Muscle of back (tissue), 11 donors: ENCODE data around the gene AEN. TPM values are rescaled to one million over a fixed set of nuclear protein-coding genes. Genes with fewer than 3 reads are reported as not detected.
"Not testable (repeated sequence)": the region's sequence is repeated elsewhere in the genome, so short reads cannot be mapped to it uniquely, and the experiment has no call there.

Source experiments
- DNase-seq, 3 donors: peaks; one replicate each; pipeline versions ENCODE4 v3.0.0 to v3.0.0-alpha.2; 2013
- polyA plus RNA-seq, 10 donors: library from polyadenylated mRNA; unstranded; fragments of 120-200 nt; gene quantifications; one replicate each; pipeline ENCODE4 v1.2.1, GENCODE V29; 2013; ENCODE audit not compliant: insufficient read length in 10 of 10

Gene AEN
- polyA plus RNA-seq, 10 donors, result 4.2 to 7.7 (median 5.5) TPM

DNA sequence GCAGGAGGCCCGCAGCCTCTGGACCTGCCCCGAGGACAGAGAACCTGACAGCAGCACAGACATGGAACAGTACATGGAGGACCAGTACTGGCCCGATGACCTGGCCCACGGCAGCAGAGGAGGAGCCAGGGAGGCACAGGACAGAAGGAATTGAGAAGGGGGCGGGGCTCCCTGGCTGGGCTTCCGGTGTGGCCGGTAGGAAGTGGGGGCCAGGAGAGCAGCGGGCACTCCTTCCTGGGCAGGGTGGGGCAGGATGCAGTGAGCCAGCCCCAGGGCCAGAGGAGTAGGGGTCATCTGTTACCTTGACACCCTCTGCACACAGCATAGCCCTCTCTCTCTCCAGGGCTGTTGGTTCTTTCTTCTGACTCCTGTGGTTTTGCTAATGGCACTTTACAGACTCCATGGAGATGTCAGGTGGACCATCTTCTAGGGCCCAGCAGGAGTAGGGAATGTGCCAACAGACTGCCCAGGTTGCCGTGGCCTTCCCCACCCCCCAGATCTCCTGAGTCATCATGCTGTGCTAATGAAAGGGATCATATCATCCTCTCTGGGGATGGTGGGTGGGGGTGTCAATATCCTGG, 9.1 kb downstream of the AEN start:
- no peak for DNase-seq

DNA sequence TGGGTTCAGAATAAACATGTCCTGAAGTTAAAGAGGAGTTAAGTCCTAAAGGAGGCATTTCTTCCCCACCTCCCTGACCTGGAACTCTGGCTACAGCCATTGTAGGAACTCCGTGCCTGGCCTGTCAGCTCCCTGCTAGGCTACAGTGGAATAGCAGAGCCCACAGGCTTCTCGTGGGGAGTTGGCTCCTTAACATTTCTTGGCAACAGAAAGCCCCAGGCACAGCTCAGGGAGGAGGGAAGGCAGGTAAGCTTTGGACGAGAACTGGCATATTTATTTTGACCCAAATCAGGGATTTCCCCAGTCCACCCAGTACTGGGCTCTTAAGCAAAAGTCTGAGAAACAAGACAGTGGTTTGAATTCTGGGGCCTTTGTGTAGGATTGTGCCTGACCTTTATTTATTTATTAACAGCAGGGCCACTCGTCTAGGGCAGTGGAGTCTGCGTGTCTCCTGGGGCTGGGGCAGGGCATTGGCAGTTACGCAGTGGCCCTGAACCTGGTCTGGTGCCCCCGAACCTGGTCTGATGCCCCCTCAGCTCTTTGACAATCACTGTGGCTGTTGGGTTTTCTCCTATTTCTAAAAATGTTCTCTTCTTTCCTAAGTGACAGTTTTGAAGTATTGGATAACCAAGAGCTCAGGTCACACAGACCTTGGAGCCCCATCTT, 9.8 kb downstream of the AEN start:
- no peak for DNase-seq

DNA sequence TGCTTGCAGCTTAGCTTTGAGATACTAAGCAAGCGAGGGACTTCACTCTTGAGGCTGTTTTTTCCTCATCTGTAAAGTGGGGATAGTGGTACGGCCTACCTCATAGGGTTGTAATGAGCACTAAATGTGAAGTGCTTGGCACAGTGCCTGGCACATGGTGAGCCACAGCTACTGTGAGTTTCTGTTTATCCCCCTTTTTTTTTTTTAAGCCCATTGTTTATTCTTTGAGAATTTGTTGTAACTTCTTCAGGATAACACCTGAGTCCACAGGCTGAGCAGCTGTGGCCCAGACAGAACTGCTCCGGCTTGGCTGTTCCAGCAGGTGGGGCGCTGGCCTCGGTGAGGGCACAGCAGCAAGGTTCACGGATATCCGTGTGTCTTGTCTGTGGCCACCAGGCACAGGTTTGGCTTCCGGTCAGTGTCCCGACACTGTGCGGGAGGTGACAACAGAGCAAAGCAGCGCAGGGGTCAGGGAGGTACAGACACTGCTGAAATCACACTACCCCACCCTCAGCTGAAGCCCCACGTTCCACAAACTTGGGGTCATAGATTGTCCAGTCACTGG, 10.4 kb downstream of the AEN start:
- DNase-seq, result no peak

DNA sequence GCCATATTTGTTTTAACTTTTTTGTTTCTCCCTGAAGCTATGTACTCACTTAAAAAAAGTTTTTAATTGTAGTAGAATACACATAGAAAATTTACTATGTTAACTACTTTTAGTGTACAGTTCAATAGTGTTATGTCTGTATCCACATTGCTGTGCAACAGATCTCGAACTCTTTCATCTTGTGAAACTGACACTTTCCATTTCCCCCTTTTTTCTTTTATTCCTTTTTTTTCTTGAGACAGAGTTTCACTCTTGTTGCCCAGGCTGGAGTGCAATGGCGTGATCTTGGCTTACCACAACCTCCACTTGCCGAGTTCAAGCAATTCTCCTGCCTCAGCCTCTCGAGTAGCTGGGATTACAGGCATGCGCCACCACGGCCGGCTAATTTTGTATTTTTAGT, 11.7 kb downstream of the AEN start:
- DNase-seq, result not testable (repeated sequence)

DNA sequence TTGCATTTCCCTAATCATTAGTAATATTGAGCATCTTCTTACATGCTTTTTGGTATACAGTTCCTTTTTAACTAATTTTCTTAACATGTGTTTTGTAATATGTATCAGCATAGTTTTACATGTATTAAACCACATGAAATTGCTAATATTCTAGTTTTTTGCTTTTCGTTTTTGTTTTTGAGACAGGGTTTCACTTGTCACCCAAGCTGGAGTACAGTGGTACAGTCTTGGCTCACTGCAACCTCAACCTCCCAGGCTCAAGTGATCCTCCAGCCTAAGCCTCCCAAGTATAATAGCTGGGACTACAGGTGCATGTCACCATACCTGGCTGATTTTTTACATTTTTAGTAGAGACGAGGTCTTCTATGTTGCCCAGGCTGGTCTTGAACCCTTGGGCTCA, 13.3 kb downstream of the AEN start:
- DNase-seq, result no peak

DNA sequence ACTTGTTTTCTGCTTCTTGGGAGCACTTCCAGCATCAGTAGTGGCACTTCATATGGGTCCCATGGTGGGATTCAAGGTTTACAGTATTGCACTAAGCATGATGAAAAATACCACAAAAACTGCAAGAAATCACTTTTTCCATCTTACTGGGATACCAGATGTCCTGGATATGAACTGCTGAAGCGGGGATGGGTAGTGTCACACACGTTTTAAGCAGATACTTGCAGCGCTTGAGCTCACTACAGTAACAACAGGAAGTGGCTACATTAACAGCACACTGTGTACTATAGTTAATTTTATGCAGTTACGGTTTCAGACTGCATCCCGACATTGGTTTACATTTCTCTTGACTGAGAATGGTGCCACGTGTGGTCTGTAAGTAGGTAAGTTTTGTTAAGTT, 14.2 kb downstream of the AEN start:
- peak in 1 of 3 donors; percentile 19 for DNase-seq

DNA sequence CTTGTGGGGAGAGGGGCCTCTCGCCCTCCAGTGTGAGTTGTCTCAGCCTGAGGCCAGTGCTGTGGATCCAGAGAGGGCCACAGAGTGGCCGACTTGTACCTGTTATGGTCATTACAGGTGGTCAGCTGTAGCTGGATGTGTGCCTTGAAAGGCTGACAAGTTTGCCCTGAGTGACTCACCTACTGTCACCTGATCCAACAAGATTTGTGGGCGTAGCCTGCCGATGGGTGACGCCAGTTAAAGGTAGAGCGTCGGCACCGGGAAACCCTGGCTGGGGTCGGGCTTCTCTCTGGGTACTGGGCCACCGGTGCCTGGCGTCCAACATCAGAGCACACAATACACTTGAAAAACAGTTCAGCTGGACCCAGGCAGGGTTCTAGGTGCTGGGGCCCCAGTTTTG, 14.9 kb downstream of the AEN start:
- DNase-seq, result no peak

DNA sequence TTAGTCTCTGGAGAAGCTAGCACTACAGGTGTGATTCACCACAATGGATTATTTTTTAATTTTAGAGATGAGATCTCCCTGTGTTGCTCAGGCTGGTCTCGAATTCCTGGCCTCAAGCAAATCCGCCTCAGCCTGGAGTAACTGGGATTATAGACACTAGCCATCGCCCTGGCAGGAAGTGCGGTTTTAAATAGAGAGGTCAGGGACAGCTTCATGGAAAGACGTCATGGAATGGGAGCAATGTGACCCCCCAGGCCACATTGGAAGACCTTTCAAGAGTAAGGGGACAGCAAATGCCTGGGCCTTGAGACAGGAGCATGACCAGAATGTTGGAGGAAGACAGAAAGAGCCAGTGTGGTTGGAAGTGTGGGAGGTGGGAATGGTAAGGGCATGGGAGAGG, 15.5 kb downstream of the AEN start:
- no peak for DNase-seq

DNA sequence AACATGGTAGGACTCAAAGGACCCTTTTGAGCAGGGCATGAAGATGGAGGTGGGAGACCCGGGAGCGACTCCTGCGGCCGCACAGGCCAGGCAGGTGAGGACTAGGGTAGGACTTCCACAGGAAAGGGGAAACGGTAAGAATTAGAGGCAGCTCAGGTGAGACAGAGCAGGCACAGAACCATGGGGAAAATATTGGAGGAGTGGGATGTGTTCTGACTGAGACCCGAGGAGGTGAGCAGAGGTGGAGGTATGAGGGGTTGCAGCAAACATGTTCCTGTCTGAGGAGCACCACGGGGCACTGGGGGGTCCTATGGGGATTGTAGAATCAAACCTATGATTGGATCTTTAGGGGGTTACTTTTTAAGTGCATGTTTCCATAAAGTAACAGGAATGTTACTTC, 16.3 kb downstream of the AEN start:
- no peak for DNase-seq

DNA sequence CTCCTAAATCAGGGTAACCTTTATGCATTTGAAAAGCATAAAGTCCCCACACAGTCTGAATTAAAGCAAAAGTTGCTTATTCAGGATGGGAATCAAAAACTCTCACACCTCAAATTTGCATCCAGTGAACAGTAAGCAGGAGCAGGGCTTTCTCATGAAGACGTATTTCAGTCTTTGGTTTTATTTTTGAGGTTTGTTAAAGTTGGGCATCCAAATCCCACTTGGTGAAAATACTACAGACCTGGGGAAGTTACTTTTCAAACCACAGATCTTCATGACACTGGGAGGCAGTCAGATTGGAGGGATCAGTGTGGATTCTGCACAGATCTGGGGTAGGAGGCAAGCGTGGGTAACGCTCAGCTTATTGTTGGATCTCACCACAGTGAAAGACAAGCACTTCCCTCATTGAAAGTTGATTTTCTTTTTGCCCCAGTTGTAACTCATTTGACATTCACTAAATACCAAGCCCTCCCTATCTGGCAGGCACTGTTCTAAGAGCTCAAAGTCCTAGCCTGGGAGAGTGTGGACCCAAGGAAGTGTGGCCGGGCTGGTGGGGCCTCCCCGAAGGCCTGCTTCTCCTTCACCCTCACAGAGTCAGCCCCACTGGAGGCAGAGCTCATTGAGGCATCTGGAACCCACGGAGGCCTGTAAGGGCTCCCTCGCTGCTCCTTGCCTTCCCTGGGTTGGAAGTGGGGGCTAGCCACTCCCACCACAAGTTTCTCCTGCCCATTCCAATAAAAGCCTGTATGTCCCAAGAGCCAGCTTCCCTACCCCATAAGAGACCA, 16.9 kb downstream of the AEN start:
- no peak for DNase-seq

DNA sequence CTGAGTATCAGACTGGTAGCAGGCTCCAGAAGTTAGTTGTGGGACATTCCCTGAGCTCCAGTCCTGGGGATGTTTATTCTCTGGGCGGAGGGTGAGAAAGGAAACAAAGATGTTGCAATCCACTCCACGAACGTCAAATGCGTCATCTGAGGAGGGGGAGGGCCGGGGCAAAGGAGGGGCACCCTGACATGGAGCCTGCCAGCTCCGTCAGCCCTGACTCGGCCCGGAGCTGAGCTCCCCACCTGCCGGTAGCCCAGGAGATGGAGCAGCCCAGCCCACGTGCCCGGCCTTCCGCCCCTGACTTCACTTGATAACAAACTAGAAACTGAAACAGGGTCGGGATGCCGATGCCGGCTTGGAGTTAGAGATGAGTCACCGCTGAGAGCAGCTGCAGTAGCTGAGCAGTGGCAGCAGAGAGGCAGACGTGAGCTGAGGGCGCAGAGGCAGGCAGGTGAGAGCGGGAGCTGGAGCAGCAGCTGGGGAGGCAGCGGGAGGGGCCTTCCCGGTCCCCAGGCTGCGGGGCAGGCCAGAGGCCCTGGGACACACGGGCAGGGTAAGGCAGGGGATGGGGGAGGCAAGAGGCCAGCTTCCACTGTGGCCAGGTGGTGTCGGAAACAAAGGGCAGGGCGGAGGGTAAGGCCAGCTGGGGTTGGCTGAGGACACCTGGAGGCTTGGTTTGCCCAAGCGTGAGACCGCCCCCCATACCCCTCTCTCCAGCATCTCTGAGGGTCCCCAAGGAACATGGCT, 17.7 kb downstream of the AEN start, which contains the start of gene ISG20:
TSS of gene ISG20 (plus strand) at position 391 of the 747 bp plus-strand sequence. CDS start at position 742, 351 bp downstream.
- DNase-seq, result peak; percentile 71 to 93 (median 81)

DNA sequence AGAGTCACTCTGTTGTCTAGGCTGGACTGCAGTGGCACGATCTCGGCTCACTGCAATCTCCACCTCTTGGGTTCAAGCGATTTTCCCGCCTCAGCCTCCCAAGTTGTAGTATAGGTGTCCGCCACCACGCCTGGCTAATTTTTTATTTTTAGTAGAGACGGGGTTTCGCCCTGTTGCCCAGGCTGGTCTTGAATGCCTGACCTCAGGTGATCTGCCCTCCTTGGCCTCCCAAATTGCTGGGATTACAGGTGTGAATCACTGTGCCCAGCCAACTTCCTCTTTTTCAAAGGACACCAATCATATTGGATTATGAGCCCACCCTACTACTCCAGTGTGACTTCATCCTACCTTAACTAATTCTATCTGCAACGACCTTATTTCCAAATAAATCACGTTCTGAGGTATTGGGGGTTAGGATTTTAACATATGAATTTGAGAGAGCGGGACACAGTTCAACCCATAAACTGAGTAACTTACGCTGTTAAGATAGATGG, 20.9 kb downstream of the AEN start:
- DNase-seq, result no peak

DNA sequence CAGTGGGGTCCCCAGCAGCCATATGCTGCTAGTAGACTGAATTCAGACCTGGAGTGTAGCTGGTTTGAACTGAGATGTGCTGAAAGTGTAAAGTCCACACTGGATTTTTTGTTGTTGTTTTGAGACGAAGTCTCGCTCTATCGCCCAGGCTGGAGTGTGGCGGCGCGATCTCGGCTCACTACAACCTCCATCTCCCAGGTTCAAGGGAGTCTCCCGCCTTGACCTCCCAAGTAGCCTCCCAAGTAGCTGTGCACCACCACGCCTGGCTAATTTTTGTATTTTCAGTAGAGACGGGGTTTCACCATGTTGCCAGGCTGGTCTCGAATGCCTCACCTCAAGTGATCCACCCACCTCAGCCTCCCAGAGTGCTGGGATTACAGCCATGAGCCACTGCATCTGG, 21.4 kb downstream of the AEN start:
- DNase-seq, result not testable (repeated sequence)

DNA sequence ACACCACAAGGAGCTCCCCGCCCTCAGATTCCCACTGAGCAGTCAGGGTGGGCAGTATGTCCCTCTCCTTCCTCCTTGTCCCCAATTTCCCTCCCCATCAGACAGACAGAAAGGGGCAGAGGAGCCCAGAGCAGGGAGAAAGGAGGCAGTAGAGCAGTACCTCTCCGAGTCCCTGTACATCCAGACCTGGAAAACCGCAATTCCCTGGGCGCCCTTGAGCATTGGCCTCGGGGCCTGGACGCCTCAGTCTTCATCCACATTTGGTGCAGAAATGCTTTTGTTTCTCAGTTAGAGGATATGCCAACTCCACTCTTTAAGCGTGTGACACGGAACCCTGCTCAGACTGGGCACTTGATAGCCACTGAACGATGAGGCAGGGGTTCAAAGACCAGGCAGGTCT, 23.6 kb downstream of the AEN start:
- DNase-seq, result no peak

DNA sequence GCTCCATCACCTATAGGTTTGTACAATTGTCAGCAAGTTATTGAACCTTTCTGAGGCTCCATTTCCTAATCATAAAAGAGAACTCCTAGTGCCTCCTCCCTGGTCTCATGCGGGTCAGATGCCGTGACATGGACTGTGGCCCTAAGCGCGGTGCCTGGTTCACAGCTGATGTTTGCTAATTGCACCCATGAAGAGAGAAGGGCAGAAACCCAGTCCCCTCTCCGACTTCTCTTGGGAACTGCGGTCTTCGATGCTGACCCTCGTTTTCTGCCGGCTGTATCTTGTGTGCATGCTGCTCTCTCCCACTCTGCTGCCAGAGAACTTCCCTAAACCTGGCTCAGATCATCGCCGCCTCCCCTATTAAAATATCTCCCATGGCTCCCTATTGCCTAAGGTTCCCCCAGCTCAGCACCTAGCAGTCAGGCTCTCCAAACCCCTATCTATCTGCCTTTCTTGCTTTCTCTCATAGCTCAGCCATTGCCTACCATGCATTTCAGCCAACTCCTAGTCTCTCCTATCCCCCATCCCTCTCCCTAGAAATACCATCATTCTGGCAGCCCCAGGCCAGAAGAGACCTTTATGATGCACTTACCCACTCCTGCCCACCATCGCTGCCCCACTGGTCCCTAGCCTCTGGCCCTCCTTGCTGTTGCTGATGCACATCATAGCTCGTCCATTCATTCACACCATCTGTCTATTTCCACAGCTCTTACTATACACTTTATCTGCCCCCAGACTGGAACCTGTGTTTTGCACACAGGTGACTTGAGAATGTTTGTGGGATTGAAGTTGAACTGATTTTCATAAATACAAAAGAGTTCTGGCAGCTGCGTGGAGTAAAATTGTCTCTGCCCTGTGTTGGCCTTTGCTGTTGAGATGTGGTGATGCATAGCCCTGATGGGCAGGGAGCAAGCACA, 24.3 kb downstream of the AEN start:
- no peak for DNase-seq

DNA sequence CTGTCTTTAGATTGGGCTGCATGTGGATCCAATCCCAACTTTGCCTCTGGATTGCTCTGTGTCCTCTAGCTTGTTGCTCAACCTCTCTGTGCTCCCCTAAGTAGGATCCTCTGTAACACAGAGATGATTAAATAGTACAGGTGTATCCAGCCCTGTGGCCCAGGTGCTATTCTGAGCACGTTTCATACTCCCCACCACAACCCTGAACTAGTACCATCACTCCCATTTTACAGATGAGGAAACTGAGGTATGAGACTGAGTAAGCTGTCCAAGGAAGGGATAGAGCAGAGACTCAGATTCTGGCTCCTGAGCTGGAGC, 24.9 kb downstream of the AEN start:
- no peak for DNase-seq

DNA sequence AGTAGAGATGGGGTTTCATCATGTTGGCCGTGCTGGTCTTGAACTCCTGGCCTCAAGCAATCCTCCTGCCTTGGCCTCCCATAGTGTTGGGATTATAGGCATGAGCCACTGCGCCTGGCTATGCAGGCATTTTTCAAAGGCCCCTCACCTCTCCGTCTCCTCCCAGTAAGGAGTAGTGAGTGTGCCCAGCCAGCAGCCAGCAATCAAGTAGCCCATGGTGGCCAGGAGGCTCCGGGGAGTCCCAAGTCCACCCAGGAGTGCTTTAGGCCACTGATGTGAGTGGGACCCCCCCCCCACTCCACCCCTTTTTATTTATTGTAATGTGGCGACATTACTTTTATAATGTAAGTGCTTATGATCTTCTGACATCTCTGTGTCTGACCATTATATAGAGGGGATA, 25.8 kb downstream of the AEN start:
- DNase-seq, result no peak

DNA sequence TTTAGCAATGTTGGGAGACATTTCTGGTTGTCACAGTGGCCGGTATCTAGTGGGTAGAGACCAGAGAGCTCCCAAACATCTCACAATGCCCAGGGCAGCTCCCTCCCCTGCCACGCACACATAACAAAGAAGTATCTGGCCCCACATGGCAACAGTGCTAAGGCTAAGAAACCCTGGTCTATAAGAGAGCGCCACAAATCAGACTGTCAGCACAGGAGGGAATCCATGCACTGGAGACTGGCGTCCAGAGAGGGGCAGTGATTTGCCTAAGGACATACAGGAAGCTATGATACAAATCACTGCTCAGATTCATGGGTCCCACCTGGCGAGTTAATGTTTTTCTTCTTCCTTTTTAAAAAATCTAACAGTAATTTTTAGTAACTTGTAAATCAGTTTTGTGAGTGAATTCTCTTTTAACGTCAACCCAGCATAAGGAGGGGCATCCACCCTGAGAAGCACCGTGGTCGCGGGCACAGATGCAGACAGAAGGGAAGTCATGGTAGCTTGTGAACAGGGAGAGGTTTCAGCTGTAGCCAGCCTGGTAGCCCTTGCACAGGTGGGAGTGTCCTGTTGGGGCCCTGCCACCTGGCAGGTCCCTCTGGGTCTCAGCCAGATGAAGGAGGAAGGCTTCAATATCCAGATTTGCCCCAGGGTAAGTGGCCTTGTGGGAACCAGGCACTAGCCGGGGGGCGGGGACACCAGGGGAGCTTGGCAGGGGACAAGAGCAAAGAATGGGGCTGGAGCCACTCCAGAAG, 26.4 kb downstream of the AEN start:
- DNase-seq, result no peak

DNA sequence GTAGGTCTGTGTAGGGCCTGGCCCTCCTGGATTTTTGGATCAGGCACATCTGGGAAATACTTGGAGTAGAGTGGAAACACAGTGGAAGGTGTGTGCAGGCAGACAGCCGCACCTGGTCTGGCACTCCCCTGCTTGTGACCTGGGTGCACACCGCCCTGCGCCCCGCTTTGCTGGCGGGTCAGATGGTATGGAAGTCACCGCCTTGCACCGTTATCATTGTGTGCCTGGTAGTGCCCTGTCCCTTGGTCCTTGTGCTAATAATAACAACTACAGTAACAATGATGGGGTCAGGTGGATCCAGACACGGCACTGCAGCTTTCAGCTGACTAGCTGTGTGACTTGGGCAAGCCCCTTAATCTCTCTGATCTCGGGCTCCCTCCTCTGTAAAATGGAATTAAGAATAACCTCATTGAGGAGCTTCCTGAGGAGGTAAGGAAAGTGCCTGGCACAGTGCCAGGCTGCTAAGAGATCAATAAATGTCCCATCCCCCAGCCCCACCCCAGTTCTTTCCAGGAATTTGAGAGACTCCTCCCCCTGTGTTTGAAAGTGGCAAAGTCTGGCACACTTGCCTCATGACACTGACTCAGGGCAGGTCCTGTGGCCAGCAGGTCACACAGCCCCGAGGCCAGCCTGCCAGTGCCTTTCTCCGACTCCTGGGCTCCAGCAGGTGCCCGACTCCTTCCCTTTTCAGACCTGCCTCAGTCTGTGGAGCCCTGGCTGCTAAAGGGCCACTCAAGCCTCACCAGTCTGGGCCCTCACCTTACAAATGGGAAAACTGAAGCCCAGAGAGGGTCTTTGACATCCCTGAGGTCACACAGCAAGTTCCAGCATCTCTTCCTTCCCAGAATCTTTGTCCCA, 27.4 kb downstream of the AEN start:
- DNase-seq, result no peak
